HepG2 (cell line): ENCODE measurements around the gene ARHGEF3. TPM values are rescaled to one million over a fixed set of nuclear protein-coding genes. Genes with fewer than 3 reads are reported as not detected.

ENCODE experiments used
- FOXA3 ChIP-seq: IDR thresholded peaks from 2 replicates; pipeline ENCODE4 v1.6.1; 2016; ENCODE audit warnings: missing genetic modification reagents, missing compliant biosample characterization
- GABPA ChIP-seq, 2 experiments: IDR thresholded peaks; 2 replicates each; pipeline ENCODE4 v1.6.1; 2011 to 2016; ENCODE audit warnings: low read depth in 2 of 2, low read length in 1 of 2, missing biosample characterization in 1 of 2, missing genetic modification characterization in 1 of 2
- IKZF1 ChIP-seq: fragments of 450-650 bp; IDR thresholded peaks from 2 replicates; pipeline ENCODE4 v1.7.1; 2016
- PCBP2 ChIP-seq: fragments of 200-400 bp; formaldehyde crosslinking; optimal IDR thresholded peaks from 2 replicates; pipeline ENCODE3; 2018; ENCODE audit warnings: low read length, low read depth; ENCODE audit not compliant: poor library complexity, severe bottlenecking
- PHF21A ChIP-seq: sonication (generic); formaldehyde crosslinking; IDR thresholded peaks from 2 replicates; pipeline ENCODE4 v1.5.0; 2020; ENCODE audit warnings: mild to moderate bottlenecking, missing genetic modification reagents
- REPIN1 ChIP-seq: sonication (generic); formaldehyde crosslinking; IDR thresholded peaks from 2 replicates; pipeline ENCODE4 v1.8.0; 2022; ENCODE audit warnings: missing genetic modification reagents, low read depth, mild to moderate bottlenecking, borderline replicate concordance
- SOX13 ChIP-seq, 3 experiments: fragments of 450-650 bp in 1 of 3; sonication (generic) in 1 of 3; formaldehyde crosslinking in 1 of 3; IDR thresholded peaks in 2 of 3; conservative IDR thresholded peaks in 1 of 3; 2 replicates each; pipeline versions ENCODE4 v1.5.0 to v1.6.1; 2016 to 2020; ENCODE audit warnings: antibody characterized with exemption in 1 of 3, mild to moderate bottlenecking in 1 of 3, missing compliant biosample characterization in 1 of 3, missing genetic modification reagents in 1 of 3, moderate library complexity in 1 of 3
- TCF7 ChIP-seq: sonication (generic); IDR thresholded peaks from 2 replicates; pipeline ENCODE4 v1.6.1; 2016; ENCODE audit warnings: antibody characterized with exemption, low read depth
- ZNF317 ChIP-seq: sonication (generic); formaldehyde crosslinking; IDR thresholded peaks from 2 replicates; pipeline ENCODE4 v1.5.0; 2020; ENCODE audit warnings: mild to moderate bottlenecking, missing genetic modification reagents
- polyA plus RNA-seq, 8 experiments: library from polyadenylated mRNA; depleted of rRNA in 3 of 8; stranded (reverse) in 7 of 8; unstranded in 1 of 8; fragments of >200 nt; fragmentation: Illumina TruSeq in 4 of 8; extraction: Trizol in 4 of 8; gene quantifications; 2 replicates each; pipeline versions ENCODE4 v1.2.1 to v1.2.3, GENCODE V29; 2011 to 2016; ENCODE audit warnings: low read depth in 4 of 8, missing spikeins in 1 of 8, mixed read lengths in 1 of 8; ENCODE audit not compliant: insufficient read depth in 1 of 8
- total RNA-seq, 5 experiments: library from RNA; depleted of rRNA; stranded (reverse); fragments of >200 nt; fragmentation: Illumina TruSeq; extraction: Trizol; gene quantifications; 2 replicates each; pipeline ENCODE4 v1.2.3, GENCODE V29; 2016; ENCODE audit warnings: low read depth in 1 of 5
- TF ChIP-seq, protein P1 (sequence below): sonication (generic); formaldehyde crosslinking; IDR thresholded peaks from 2 replicates; pipeline ENCODE4 v1.8.1; 2022; ENCODE audit warnings: low read depth, mild to moderate bottlenecking, missing genetic modification reagents
- TF ChIP-seq, protein P2 (sequence below): sonication (generic); formaldehyde crosslinking; IDR thresholded peaks from 2 replicates; pipeline ENCODE4 v1.5.0; 2020; ENCODE audit warnings: mild to moderate bottlenecking, missing genetic modification reagents, borderline replicate concordance
- TF ChIP-seq, protein P3 (sequence below): sonication (generic); formaldehyde crosslinking; conservative IDR thresholded peaks from 2 replicates; pipeline ENCODE4 v1.4.0; 2020; ENCODE audit warnings: missing genetic modification reagents
- TF ChIP-seq, protein P4 (sequence below): sonication (generic); formaldehyde crosslinking; IDR thresholded peaks from 2 replicates; pipeline ENCODE4 v1.4.0; 2020; ENCODE audit warnings: mild to moderate bottlenecking, missing genetic modification reagents

The ARHGEF3 gene
- total and polyA plus RNA-seq, 2 of the 13 experiments (the other 11 are each of a cell fraction or from before 2014, with no cell fraction given), result 14.8 to 23.1 TPM

DNA sequence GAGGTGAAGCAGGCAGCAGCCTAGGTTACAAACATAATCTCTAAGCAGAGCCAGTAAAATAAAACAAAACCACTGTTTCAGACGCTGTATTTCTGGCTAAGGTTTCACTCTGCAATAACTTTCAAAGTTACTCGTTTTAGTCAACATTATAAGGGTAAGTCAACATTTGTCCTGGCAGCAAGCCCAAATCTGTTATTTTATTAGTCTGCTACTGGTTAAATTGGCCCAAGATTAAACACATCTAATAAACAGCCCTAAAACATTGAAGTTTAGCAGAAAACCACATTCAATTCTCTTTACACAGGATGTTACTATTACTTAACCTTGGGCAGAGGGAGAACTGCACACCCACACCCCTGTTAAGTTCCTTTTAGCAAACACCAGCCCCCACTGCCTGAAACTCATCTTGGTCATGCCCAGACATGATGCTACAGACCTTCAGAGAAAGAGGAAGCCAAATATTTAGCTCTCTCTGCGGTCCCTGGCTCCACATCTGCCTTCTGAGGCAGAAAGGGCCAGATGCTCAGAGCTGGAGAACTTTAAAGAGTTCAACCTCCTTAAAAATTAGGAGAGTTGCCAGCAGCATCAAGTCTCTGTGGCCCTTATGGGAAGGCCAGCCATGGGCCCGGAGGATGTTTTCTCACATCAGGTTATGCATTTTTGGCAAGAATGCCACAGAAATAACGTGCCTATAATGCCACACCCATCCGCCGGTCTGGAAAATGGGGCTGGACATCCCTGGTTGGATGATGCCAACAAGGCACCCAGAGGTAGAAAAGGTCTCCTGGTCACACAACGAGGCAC lies 17.9 kb downstream of the ARHGEF3 start (continued):
- TF ChIP-seq, protein P1, sequence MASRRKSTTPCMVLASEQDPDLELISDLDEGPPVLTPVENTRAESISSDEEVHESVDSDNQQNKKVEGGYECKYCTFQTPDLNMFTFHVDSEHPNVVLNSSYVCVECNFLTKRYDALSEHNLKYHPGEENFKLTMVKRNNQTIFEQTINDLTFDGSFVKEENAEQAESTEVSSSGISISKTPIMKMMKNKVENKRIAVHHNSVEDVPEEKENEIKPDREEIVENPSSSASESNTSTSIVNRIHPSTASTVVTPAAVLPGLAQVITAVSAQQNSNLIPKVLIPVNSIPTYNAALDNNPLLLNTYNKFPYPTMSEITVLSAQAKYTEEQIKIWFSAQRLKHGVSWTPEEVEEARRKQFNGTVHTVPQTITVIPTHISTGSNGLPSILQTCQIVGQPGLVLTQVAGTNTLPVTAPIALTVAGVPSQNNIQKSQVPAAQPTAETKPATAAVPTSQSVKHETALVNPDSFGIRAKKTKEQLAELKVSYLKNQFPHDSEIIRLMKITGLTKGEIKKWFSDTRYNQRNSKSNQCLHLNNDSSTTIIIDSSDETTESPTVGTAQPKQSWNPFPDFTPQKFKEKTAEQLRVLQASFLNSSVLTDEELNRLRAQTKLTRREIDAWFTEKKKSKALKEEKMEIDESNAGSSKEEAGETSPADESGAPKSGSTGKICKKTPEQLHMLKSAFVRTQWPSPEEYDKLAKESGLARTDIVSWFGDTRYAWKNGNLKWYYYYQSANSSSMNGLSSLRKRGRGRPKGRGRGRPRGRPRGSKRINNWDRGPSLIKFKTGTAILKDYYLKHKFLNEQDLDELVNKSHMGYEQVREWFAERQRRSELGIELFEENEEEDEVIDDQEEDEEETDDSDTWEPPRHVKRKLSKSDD, result no peak
- TF ChIP-seq REPIN1 (CRISPR knock-in tag) (peak; percentile 56; the same call in 1 of the 2 replicates), PHF21A (0 out of 2 replicates have a peak, but pooled peaks have one; percentile 42), SOX13 (IDR thresholded peaks at IDR 0.05) (no peak), SOX13 (CRISPR knock-in tag; conservative IDR thresholded peaks at IDR 0.05 in 1 of 2, IDR thresholded peaks at IDR 0.05 in 1 of 2) (peak in 1 of 2 experiments; percentile 68; a peak in 2 of 4 replicates), ZNF317 (CRISPR knock-in tag) (no peak), PCBP2 (no peak), FOXA3 (CRISPR knock-in tag) (peak; percentile 28; the same call in 1 of the 2 replicates), TCF7 (peak; percentile 25), IKZF1 (no peak), GABPA (IDR thresholded peaks at IDR 0.05; ENCODE audit: low read depth, low read length) (no peak), GABPA (CRISPR knock-in tag; IDR thresholded peaks at IDR 0.05; ENCODE audit: low read depth) (0 out of 2 replicates have a peak, but pooled peaks have one; percentile 23)
- TF ChIP-seq, protein P2, sequence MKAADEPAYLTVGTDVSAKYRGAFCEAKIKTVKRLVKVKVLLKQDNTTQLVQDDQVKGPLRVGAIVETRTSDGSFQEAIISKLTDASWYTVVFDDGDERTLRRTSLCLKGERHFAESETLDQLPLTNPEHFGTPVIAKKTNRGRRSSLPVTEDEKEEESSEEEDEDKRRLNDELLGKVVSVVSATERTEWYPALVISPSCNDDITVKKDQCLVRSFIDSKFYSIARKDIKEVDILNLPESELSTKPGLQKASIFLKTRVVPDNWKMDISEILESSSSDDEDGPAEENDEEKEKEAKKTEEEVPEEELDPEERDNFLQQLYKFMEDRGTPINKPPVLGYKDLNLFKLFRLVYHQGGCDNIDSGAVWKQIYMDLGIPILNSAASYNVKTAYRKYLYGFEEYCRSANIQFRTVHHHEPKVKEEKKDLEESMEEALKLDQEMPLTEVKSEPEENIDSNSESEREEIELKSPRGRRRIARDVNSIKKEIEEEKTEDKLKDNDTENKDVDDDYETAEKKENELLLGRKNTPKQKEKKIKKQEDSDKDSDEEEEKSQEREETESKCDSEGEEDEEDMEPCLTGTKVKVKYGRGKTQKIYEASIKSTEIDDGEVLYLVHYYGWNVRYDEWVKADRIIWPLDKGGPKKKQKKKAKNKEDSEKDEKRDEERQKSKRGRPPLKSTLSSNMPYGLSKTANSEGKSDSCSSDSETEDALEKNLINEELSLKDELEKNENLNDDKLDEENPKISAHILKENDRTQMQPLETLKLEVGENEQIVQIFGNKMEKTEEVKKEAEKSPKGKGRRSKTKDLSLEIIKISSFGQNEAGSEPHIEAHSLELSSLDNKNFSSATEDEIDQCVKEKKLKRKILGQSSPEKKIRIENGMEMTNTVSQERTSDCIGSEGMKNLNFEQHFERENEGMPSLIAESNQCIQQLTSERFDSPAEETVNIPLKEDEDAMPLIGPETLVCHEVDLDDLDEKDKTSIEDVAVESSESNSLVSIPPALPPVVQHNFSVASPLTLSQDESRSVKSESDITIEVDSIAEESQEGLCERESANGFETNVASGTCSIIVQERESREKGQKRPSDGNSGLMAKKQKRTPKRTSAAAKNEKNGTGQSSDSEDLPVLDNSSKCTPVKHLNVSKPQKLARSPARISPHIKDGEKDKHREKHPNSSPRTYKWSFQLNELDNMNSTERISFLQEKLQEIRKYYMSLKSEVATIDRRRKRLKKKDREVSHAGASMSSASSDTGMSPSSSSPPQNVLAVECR (CRISPR knock-in tag), result no peak
- TF ChIP-seq, protein P3, sequence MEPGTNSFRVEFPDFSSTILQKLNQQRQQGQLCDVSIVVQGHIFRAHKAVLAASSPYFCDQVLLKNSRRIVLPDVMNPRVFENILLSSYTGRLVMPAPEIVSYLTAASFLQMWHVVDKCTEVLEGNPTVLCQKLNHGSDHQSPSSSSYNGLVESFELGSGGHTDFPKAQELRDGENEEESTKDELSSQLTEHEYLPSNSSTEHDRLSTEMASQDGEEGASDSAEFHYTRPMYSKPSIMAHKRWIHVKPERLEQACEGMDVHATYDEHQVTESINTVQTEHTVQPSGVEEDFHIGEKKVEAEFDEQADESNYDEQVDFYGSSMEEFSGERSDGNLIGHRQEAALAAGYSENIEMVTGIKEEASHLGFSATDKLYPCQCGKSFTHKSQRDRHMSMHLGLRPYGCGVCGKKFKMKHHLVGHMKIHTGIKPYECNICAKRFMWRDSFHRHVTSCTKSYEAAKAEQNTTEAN (CRISPR knock-in tag), result 0 out of 2 replicates have a peak, but pooled peaks have one; percentile 28
- TF ChIP-seq, protein P4, sequence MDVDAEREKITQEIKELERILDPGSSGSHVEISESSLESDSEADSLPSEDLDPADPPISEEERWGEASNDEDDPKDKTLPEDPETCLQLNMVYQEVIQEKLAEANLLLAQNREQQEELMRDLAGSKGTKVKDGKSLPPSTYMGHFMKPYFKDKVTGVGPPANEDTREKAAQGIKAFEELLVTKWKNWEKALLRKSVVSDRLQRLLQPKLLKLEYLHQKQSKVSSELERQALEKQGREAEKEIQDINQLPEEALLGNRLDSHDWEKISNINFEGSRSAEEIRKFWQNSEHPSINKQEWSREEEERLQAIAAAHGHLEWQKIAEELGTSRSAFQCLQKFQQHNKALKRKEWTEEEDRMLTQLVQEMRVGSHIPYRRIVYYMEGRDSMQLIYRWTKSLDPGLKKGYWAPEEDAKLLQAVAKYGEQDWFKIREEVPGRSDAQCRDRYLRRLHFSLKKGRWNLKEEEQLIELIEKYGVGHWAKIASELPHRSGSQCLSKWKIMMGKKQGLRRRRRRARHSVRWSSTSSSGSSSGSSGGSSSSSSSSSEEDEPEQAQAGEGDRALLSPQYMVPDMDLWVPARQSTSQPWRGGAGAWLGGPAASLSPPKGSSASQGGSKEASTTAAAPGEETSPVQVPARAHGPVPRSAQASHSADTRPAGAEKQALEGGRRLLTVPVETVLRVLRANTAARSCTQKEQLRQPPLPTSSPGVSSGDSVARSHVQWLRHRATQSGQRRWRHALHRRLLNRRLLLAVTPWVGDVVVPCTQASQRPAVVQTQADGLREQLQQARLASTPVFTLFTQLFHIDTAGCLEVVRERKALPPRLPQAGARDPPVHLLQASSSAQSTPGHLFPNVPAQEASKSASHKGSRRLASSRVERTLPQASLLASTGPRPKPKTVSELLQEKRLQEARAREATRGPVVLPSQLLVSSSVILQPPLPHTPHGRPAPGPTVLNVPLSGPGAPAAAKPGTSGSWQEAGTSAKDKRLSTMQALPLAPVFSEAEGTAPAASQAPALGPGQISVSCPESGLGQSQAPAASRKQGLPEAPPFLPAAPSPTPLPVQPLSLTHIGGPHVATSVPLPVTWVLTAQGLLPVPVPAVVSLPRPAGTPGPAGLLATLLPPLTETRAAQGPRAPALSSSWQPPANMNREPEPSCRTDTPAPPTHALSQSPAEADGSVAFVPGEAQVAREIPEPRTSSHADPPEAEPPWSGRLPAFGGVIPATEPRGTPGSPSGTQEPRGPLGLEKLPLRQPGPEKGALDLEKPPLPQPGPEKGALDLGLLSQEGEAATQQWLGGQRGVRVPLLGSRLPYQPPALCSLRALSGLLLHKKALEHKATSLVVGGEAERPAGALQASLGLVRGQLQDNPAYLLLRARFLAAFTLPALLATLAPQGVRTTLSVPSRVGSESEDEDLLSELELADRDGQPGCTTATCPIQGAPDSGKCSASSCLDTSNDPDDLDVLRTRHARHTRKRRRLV (CRISPR knock-in tag), result no peak
